GM12872 (cell line): Measurements from ENCODE around the gene NPLOC4.

Source experiments
- CTCF ChIP-seq: IDR thresholded peaks from 3 replicates; pipeline ENCODE4 v1.5.1; 2011; ENCODE audit warnings: low read depth, mild to moderate bottlenecking, low read length, moderate library complexity; ENCODE audit not compliant: insufficient read depth

The NPLOC4 gene

GRCh38 chr17:81589612-81590011 lies 47.3 kb downstream of the NPLOC4 start:
- no peak for TF ChIP-seq CTCF

- TF ChIP-seq CTCF: no peak
Observed at GRCh38 chr17:81586096-81586495, 50.8 kb downstream of the NPLOC4 start.

- TF ChIP-seq CTCF: no peak
Observed at GRCh38 chr17:81583589-81584342, 53.1 kb downstream of the NPLOC4 start.

GRCh38 chr17:81582749-81583148 lies 54.2 kb downstream of the NPLOC4 start:
- no peak for TF ChIP-seq CTCF

GRCh38 chr17:81582341-81582740 lies 54.6 kb downstream of the NPLOC4 start:
- TF ChIP-seq CTCF: no peak

- TF ChIP-seq CTCF: no peak
Observed at GRCh38 chr17:81581758-81582157, 55.2 kb downstream of the NPLOC4 start.

- no peak for TF ChIP-seq CTCF
Observed at GRCh38 chr17:81580481-81580880, 56.4 kb downstream of the NPLOC4 start.
